K562 (cell line): ENCODE results near the gene ZNF319. TPM values are rescaled to one million over a fixed set of nuclear protein-coding genes. Genes with fewer than 3 reads are reported as not detected.
"Not testable (repeated sequence)": the region's sequence is repeated elsewhere in the genome, so short reads cannot be mapped to it uniquely, and the experiment has no call there.

Source experiments
- ATAC-seq: fragments of 200-7000 bp; cut with Tn5 transposase; 3 replicates; pipeline ENCODE4 v1.9.1; 2020; ENCODE audit warnings: moderate library complexity
- BruUV-seq: library from RNA; stranded (reverse); fragments of 400-500 nt; replicated peaks from 2 replicates; lab custom pipeline; 2021; lab: Mats Ljungman, UMichigan
- CTCF ChIA-PET: fragments of 300-600 bp; formaldehyde crosslinking; extraction: SDS; loops from one replicate; lab custom pipeline; 2021; ENCODE audit warnings: low intra/inter-chr PET ratio; lab: Yijun Ruan, JAX
- POLR2A ChIA-PET: fragments of 300-600, 350-650 bp; sonication (Branson Sonifier 250); formaldehyde crosslinking; extraction: SDS; loops from one replicate; lab custom pipeline; 2021; ENCODE audit warnings: antibody characterized with exemption, inconsistent platforms; lab: Yijun Ruan, JAX
- DNase-seq, 4 experiments: peaks; one replicate each; pipeline versions ENCODE4 v3.0.0 to v3.0.0-alpha.2; 2011 to 2018; ENCODE audit warnings: low spot score in 3 of 4, mixed read lengths in 3 of 4; ENCODE audit errors: extremely low read depth in 1 of 4
- FAIRE-seq: peaks from 2 replicates; lab custom pipeline; 2011; peaks lifted over from hg19 to GRCh38; lab: Jason Lieb, UNC
- H2AFZ ChIP-seq: 2 replicates; pipeline ENCODE4 v1.6.0; 2011; ENCODE audit warnings: low read depth, low read length, control low read depth, inconsistent platforms
- H3K27ac ChIP-seq: fragments of 200-600 bp; 3 replicates; pipeline ENCODE4 v1.8.0; 2011; ENCODE audit warnings: low read depth, mild to moderate bottlenecking, control low read depth, inconsistent platforms, low read length, moderate library complexity, mixed read lengths; ENCODE audit errors: extremely low read depth
- H3K27me3 ChIP-seq, 2 experiments: fragments of 300-600 bp in 1 of 2; 2 replicates in 1 of 2; 3 replicates in 1 of 2; pipeline versions ENCODE4 v1.6.0 to v1.8.0; 2011; ENCODE audit warnings: inconsistent platforms in 2 of 2, low read length in 2 of 2, mild to moderate bottlenecking in 1 of 2, mixed read lengths in 1 of 2, moderate library complexity in 1 of 2; ENCODE audit not compliant: control insufficient read depth in 2 of 2, insufficient read depth in 2 of 2
- H3K36me3 ChIP-seq: fragments of 300-600 bp; 3 replicates; pipeline ENCODE4 v1.8.0; 2011; ENCODE audit warnings: mild to moderate bottlenecking, low read length, inconsistent platforms; ENCODE audit not compliant: control insufficient read depth, insufficient read depth
- H3K4me1 ChIP-seq, 2 experiments: fragments of 200-600 bp in 1 of 2; replicated peaks in 1 of 2; 2 replicates in 1 of 2; 3 replicates in 1 of 2; pipeline versions ENCODE4 v1.5.1 to v1.8.0; 2011; ENCODE audit warnings: inconsistent platforms in 2 of 2, low read length in 2 of 2, mild to moderate bottlenecking in 1 of 2, mixed read lengths in 1 of 2, moderate library complexity in 1 of 2; ENCODE audit not compliant: control insufficient read depth in 2 of 2, insufficient read depth in 2 of 2
- H3K4me2 ChIP-seq: 2 replicates; pipeline ENCODE4 v1.6.1; 2011; ENCODE audit warnings: low read length, control low read depth, inconsistent platforms, mixed read lengths; ENCODE audit not compliant: insufficient read depth
- H3K4me3 ChIP-seq: fragments of 200-600 bp; sonication (generic), shearing (Covaris generic); 2 replicates; pipeline ENCODE4 v1.5.1; 2016; ENCODE audit warnings: control low read depth, inconsistent platforms
- H3K79me2 ChIP-seq: fragments of 200-600 bp; 3 replicates; pipeline ENCODE4 v1.8.0; 2011; ENCODE audit warnings: low read length, inconsistent platforms; ENCODE audit not compliant: control insufficient read depth, insufficient read depth
- H3K9ac ChIP-seq, 2 experiments: 2 replicates each; pipeline versions ENCODE4 v1.6.0 to v1.6.1; 2011; ENCODE audit warnings: low read depth in 2 of 2, low read length in 2 of 2, control low read depth in 1 of 2, inconsistent platforms in 1 of 2, mild to moderate bottlenecking in 1 of 2, mixed read lengths in 1 of 2; ENCODE audit not compliant: insufficient read depth in 1 of 2
- H3K9me1 ChIP-seq: one replicate; pipeline ENCODE4 v1.6.0; 2011; ENCODE audit warnings: inconsistent platforms, mild to moderate bottlenecking, low read length, moderate library complexity; ENCODE audit not compliant: control insufficient read depth, insufficient read depth
- H3K9me3 ChIP-seq: replicated peaks from 2 replicates; pipeline ENCODE4 v1.5.1; 2011; ENCODE audit warnings: low read depth, low read length, inconsistent platforms; ENCODE audit not compliant: control insufficient read depth, insufficient read depth
- H4K20me1 ChIP-seq: replicated peaks from 2 replicates; pipeline ENCODE4 v1.6.1; 2011; ENCODE audit warnings: low read length, inconsistent platforms, mixed read lengths; ENCODE audit not compliant: control insufficient read depth, insufficient read depth
- E2F1 ChIP-seq: sonication (generic); formaldehyde crosslinking; IDR thresholded peaks from 2 replicates; pipeline ENCODE4 v1.8.1; 2023; ENCODE audit warnings: mild to moderate bottlenecking, missing genetic modification reagents, moderate library complexity
- ETV5 ChIP-seq: sonication (generic); formaldehyde crosslinking; IDR thresholded peaks from 2 replicates; pipeline ENCODE4 v1.4.0; 2020; ENCODE audit warnings: low read depth, mild to moderate bottlenecking, missing genetic modification reagents
- WGBS: fragments of 100-300 bp; shearing (Covaris generic); methylation state at CpG from one replicate; pipeline ENCODE4 v1.1.6; 2016; ENCODE audit warnings: low coverage, mixed read lengths; ENCODE audit not compliant: insufficient coverage; ENCODE audit errors: missing lambda C conversion rate; 5-methylcytosine and 5-hydroxymethylcytosine counted together
- in situ Hi-C: fragments of 300-500 bp; cut with MboI; formaldehyde crosslinking; loops from 4 replicates; pipeline ENCODE4 v1.15.0; 2018; ENCODE audit warnings: inconsistent platforms, mixed read lengths
- intact Hi-C: fragments of 100-400 bp; cut with micrococcal nuclease; formaldehyde crosslinking; loops from 2 replicates; pipeline ENCODE4 v1.14.2; 2022
- polyA plus RNA-seq, 8 experiments: library from polyadenylated mRNA; depleted of rRNA in 4 of 8; stranded (reverse) in 5 of 8; unstranded in 3 of 8; fragments of >200 nt; fragmentation: Nextera tagmentation in 2 of 8; fragmentation: Illumina TruSeq in 1 of 8; extraction: Ambion mirVana in 2 of 8; extraction: Trizol in 1 of 8; gene quantifications; 2 replicates each; pipeline versions ENCODE4 v1.2.1 to v1.2.3, GENCODE V29; 2011 to 2014; ENCODE audit warnings: inconsistent platforms in 1 of 8, missing spikeins in 1 of 8
- total RNA-seq, 7 experiments: library from RNA; depleted of rRNA in 6 of 7; stranded (reverse); fragments of >200 nt in 6 of 7; fragmentation: Illumina TruSeq in 2 of 7; extraction: Trizol in 2 of 7; gene quantifications; 2 replicates each; pipeline versions ENCODE4 v1.2.1 to v1.2.3, GENCODE V29; 2011 to 2021; ENCODE audit warnings: low replicate concordance in 1 of 7

The ZNF319 gene
- total and polyA plus RNA-seq, 9 of the 15 experiments (the other 6 are each of a cell fraction or from before 2014, with no cell fraction given) = 0.20 to 5.7 (median 1.4) TPM

DNA sequence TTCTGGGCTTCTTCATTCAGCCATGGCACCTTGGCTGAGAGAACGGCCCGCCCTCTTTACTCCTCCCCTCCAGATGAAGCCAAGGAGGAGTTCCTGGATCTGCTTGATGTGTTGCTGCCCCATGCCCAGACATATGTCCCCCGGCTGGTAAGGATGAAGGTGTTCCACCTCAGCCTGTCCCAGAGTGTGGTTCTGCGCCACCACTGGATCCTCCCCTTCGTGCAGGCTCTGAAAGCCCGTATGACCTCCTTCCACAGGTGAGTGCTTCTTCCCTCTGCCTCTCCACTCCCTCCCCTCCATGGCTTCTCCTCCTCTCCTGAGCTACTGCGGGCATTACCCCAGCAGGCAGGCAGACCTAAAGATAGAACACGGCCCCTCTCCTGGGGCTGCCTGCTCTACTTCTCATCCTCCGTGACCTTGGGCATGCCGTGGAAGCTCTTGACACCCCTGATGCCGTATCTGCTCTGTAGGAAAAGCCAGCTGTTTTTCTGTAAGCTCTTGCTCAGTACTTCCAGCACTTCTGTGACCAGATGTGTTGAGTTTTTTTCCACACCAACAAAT, 9.5 kb upstream of the ZNF319 start:
- ATAC-seq (no peak), DNase-seq (no peak), FAIRE-seq (no peak)
- no peak for TF ChIP-seq ETV5 (CRISPR knock-in tag)
- TF ChIP-seq E2F1 = no peak
- WGBS = 87% methylated on average over 8 of the region's 11 CpGs
- Histone ChIP-seq H4K20me1 (no peaks in the 10 kb centered on the region), H3K36me3 (peaks cover 65% of the 10 kb centered on the region; the same call in 2 of the 3 replicates), H3K79me2 (no peaks in the 10 kb centered on the region; the same call in 2 of the 3 replicates), H2AFZ (no peak overlapping the region), H3K27ac (no peak overlapping the region), H3K9ac (no peak overlapping the region), H3K9me3 (peaks cover 3% of the 10 kb centered on the region; the same call in 1 of the 2 replicates), H3K4me2 (no peak overlapping the region), H3K9me1 (no peaks in the 10 kb centered on the region), H3K4me1 (no peaks in the 10 kb centered on the region), H3K27me3 (no peaks in the 10 kb centered on the region), H3K4me3 (no peak overlapping the region)
- no TSS peak for BruUV-seq
- ChIA-PET CTCF (no interaction called here), POLR2A (interaction anchor here (0.9 to 1.4 kb wide), 2 partner anchors 13 to 105 kb away, joined by 3 to 4 read pairs; no protein-coding TSS in a partner anchor)
- in situ Hi-C loops (loop anchor here (10.0 kb wide), 3 partner anchors 115 to 285 kb away; partner anchors contain the start of genes CFAP20 and PRSS54), intact Hi-C loops (loop anchor here (10.0 kb wide), 2 partner anchors 275 to 435 kb away; partner anchors contain the start of gene KATNB1)

DNA sequence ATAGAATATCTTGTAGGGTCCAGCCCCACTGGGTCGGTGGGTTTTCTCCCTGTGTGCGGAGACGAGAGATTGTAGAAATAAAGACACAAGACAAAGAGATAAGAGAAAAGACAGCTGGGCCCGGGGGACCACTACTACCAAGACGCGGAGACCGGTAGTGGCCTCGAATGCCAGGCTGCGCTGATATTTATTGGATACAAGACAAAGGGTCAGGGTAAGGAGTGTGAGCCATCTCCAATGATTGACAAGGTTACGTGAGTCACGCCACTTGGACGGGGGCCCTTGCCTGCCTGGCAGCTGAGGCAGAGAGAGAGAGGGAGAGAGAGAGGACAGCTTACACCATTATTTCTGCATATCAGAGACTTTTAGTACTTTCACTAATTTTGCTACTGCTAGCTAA, 4.3 kb upstream of the ZNF319 start:
- H3K9ac ChIP-seq, POLR2A ChIA-PET, FAIRE-seq, H3K9me3 ChIP-seq, H4K20me1 ChIP-seq, DNase-seq, BruUV-seq, H3K27ac ChIP-seq, H3K4me3 ChIP-seq, H3K27me3 ChIP-seq, H3K4me2 ChIP-seq, H2AFZ ChIP-seq, ATAC-seq, H3K9me1 ChIP-seq, H3K79me2 ChIP-seq: not testable (repeated sequence)
- CTCF ChIA-PET = interaction anchor here (0.6 to 1.0 kb wide), 2 partner anchors 98 to 426 kb away, joined by 3 to 5 read pairs; no protein-coding TSS in a partner anchor
- peaks cover 9 to 20% of the 10 kb centered on the region in 2 experiments; a peak in 4 of 5 replicates for H3K4me1 ChIP-seq
- peaks cover 46% of the 10 kb centered on the region; the same call in 1 of the 3 replicates for H3K36me3 ChIP-seq
- WGBS = 90% methylated on average over 7 of the region's 12 CpGs
- intact Hi-C loops = loop anchor here (5.0 to 10.0 kb wide), 3 partner anchors 57 to 430 kb away; partner anchors contain the start of gene KATNB1
- in situ Hi-C loops = loop anchor here (5.0 to 10.0 kb wide), 2 partner anchors 102 to 250 kb away; no protein-coding TSS in a partner anchor
